GM19193 (cell line): ENCODE results near the gene KLHL42.

ENCODE experiments used
- POLR2A ChIP-seq: IDR thresholded peaks from 4 replicates; pipeline ENCODE4 v1.6.1; 2011; ENCODE audit not compliant: insufficient read depth, insufficient read length; ENCODE audit errors: extremely low read depth

Gene KLHL42

GRCh38 chr12:27779920-27780611 lies at the start of gene KLHL42, which contains the start of gene MANSC4:
Gene KLHL42 (plus strand): TSS chr12:27780233. CDS start chr12:27780331, 98 bp downstream.
Gene MANSC4 (minus strand): TSS chr12:27780236. CDS start chr12:27771276, 8,960 bp downstream.
- TF ChIP-seq POLR2A = peak; percentile 74

GRCh38 chr12:27732281-27732680 lies 47.8 kb upstream of the KLHL42 start:
- no peak for TF ChIP-seq POLR2A

- TF ChIP-seq POLR2A = no peak
Measured at GRCh38 chr12:27733052-27733656, 46.9 kb upstream of the KLHL42 start.

- no peak for TF ChIP-seq POLR2A
Measured at GRCh38 chr12:27733791-27734190, 46.2 kb upstream of the KLHL42 start.

GRCh38 chr12:27743601-27744000 lies 36.4 kb upstream of the KLHL42 start:
- TF ChIP-seq POLR2A = no peak

- TF ChIP-seq POLR2A = no peak
Measured at GRCh38 chr12:27747111-27747820, 32.8 kb upstream of the KLHL42 start.

GRCh38 chr12:27751386-27752047 lies 28.5 kb upstream of the KLHL42 start:
- no peak for TF ChIP-seq POLR2A

GRCh38 chr12:27754795-27755194 lies 25.2 kb upstream of the KLHL42 start:
- no peak for TF ChIP-seq POLR2A

- TF ChIP-seq POLR2A = no peak
Measured at GRCh38 chr12:27756670-27757195, 23.3 kb upstream of the KLHL42 start.

GRCh38 chr12:27762757-27763156 lies 17.3 kb upstream of the KLHL42 start:
- no peak for TF ChIP-seq POLR2A

GRCh38 chr12:27766587-27766986 lies 13.4 kb upstream of the KLHL42 start:
- TF ChIP-seq POLR2A = no peak

GRCh38 chr12:27769142-27769673 lies 10.8 kb upstream of the KLHL42 start:
- TF ChIP-seq POLR2A = no peak

- no peak for TF ChIP-seq POLR2A
Measured at GRCh38 chr12:27771481-27772327, 8.3 kb upstream of the KLHL42 start.
